Measurements from ENCODE around the gene CELA2A. TPM values are rescaled to one million over a fixed set of nuclear protein-coding genes. Genes with fewer than 3 reads are reported as not detected.
"Not testable (repeated sequence)": the region's sequence is repeated elsewhere in the genome, so short reads cannot be mapped to it uniquely, and the experiment has no call there.

CELA2A gene
- polyA plus RNA-seq, 2 of the 4 experiments (the other 2 are of a cell fraction), result not detected

DNA sequence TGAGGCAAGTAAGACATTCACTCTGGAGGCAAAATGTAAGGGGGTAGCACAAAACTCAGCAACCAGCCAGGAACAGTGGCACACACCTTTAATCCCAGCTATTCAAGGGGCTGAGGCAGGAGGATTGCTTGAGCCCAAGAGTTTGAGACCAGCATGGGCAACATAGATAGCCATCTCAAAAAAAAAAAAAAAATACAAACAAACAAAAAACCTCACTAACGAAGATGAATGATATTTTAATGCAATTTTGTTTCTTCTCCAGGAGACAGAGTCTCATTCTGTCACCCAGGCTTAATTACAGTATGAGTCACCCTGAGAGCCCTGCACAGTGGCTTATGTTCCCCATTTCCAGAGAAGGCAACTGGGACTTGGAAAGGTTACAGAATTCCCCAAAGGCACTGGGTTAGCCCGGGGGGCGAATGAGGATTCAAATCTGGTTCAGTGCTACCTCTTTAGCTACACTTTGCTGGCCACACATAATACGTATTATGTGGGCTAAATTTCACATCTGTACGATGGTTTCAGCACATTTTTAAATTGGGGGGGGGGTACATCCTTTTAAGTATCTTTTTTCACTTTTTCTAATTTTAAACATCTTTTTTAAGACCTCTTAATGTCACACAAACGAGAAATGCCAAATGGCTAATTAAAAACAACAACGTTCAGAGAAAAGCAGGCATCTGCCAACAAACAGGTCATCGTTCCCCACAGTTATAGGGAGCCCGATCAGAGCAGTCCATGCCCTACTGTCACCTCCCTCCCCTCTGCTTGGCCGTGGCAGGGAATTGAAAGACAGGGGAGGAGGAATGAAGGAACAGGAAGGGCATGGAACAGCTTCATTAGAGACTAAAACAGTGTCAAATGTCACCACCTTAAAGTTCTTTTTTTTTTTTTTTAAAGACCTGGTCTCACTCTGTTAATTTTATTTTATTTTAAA is 3.5 kb downstream of the CELA2A start:
- no peak overlapping the region for H3K27ac ChIP-seq
- TF ChIP-seq ZFP36 (IDR thresholded peaks at IDR 0.05; ENCODE audit: borderline replicate concordance, partially characterized antibody) (no peak), FOSL2 (IDR thresholded peaks at IDR 0.05) (no peak), FOSL2 (CRISPR knock-in tag; IDR thresholded peaks at IDR 0.05) (peak; percentile 30; the same call in 1 of the 2 replicates)
- H3K9me3 ChIP-seq, result no peaks in the 10 kb centered on the region
- ChIA-PET CTCF (interaction anchor here (0.6 kb wide), 1 partner anchor 307 kb away, joined by 3 read pairs; no protein-coding TSS in a partner anchor), POLR2A (interaction anchor here (0.6 kb wide), 1 partner anchor 1167 kb away, joined by 3 read pairs; no protein-coding TSS in a partner anchor)
- no peaks in the 10 kb centered on the region for H3K4me1 ChIP-seq
- 53% methylated on average over 10 of the region's 10 CpGs for WGBS (ENCODE audit: missing lambda C conversion rate)
- H3K4me2 ChIP-seq, result no peak overlapping the region
- ATAC-seq, result no peak
- no peak for DNase-seq (ENCODE audit: low read depth in 1 of 2, low spot score in 1 of 2)
- H3K4me3 ChIP-seq, result no peak overlapping the region
- FAIRE-seq, result no peak

DNA sequence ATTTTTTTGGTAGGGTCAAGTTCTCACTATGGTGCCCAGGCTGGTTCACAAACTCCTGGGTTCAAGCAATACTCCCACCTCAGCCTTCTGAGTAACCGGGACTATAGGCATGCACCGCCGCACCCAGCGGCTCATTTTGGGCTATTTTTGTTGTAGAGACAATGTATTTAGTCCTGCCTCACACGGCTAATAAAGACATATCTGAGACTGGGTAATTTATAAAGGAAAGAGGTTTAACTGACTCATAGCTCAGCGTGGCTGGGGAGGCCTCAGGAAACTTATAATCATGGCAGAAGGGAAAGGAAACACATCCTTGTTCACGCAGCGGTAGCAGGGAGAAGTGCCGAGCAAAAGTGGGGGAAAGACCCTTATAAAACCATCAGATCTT is 4.2 kb downstream of the CELA2A start:
- H3K4me2 ChIP-seq, result no peak overlapping the region
- DNase-seq (ENCODE audit: low read depth in 1 of 2, low spot score in 1 of 2), result no peak
- no peaks in the 10 kb centered on the region for H3K4me1 ChIP-seq
- no peak overlapping the region for H3K27ac ChIP-seq
- no peak for ATAC-seq
- no peaks in the 10 kb centered on the region for H3K9me3 ChIP-seq
- WGBS (ENCODE audit: missing lambda C conversion rate), result 80% methylated on average over 9 of the region's 9 CpGs
- TF ChIP-seq EHMT2 (IDR thresholded peaks at IDR 0.05; ENCODE audit: low read depth), result no peak
- no peak for TF ChIP-seq ESRRA (IDR thresholded peaks at IDR 0.05; ENCODE audit: borderline replicate concordance, low read length)
- TF ChIP-seq, protein P1, sequence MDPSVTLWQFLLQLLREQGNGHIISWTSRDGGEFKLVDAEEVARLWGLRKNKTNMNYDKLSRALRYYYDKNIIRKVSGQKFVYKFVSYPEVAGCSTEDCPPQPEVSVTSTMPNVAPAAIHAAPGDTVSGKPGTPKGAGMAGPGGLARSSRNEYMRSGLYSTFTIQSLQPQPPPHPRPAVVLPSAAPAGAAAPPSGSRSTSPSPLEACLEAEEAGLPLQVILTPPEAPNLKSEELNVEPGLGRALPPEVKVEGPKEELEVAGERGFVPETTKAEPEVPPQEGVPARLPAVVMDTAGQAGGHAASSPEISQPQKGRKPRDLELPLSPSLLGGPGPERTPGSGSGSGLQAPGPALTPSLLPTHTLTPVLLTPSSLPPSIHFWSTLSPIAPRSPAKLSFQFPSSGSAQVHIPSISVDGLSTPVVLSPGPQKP (IDR thresholded peaks at IDR 0.05; ENCODE audit: low read depth, low read length), result no peak
- TF ChIP-seq, protein P2, sequence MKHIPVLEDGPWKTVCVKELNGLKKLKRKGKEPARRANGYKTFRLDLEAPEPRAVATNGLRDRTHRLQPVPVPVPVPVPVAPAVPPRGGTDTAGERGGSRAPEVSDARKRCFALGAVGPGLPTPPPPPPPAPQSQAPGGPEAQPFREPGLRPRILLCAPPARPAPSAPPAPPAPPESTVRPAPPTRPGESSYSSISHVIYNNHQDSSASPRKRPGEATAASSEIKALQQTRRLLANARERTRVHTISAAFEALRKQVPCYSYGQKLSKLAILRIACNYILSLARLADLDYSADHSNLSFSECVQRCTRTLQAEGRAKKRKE (CRISPR knock-in tag; IDR thresholded peaks at IDR 0.05; ENCODE audit: low read depth), result no peak
- TF ChIP-seq, protein P3, sequence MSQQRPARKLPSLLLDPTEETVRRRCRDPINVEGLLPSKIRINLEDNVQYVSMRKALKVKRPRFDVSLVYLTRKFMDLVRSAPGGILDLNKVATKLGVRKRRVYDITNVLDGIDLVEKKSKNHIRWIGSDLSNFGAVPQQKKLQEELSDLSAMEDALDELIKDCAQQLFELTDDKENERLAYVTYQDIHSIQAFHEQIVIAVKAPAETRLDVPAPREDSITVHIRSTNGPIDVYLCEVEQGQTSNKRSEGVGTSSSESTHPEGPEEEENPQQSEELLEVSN (IDR thresholded peaks at IDR 0.05; ENCODE audit: borderline replicate concordance, low read depth), result no peak
- TF ChIP-seq, protein P4, sequence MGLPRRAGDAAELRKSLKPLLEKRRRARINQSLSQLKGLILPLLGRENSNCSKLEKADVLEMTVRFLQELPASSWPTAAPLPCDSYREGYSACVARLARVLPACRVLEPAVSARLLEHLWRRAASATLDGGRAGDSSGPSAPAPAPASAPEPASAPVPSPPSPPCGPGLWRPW (IDR thresholded peaks at IDR 0.05), result no peak
- no peak for TF ChIP-seq POLR2A (IDR thresholded peaks at IDR 0.05; ENCODE audit: low read length)
- no peak for TF ChIP-seq JUN (IDR thresholded peaks at IDR 0.05)
- no peak for TF ChIP-seq HDAC2 (IDR thresholded peaks at IDR 0.05)
- TF ChIP-seq PHF8 (IDR thresholded peaks at IDR 0.05; ENCODE audit: borderline replicate concordance, low read depth), result no peak
- TF ChIP-seq TP53 (CRISPR knock-in tag; IDR thresholded peaks at IDR 0.05), result no peak
- no peak for TF ChIP-seq SREBF2 (IDR thresholded peaks at IDR 0.05)
- no peak for TF ChIP-seq JUNB (IDR thresholded peaks at IDR 0.05)
- TF ChIP-seq, protein P5, sequence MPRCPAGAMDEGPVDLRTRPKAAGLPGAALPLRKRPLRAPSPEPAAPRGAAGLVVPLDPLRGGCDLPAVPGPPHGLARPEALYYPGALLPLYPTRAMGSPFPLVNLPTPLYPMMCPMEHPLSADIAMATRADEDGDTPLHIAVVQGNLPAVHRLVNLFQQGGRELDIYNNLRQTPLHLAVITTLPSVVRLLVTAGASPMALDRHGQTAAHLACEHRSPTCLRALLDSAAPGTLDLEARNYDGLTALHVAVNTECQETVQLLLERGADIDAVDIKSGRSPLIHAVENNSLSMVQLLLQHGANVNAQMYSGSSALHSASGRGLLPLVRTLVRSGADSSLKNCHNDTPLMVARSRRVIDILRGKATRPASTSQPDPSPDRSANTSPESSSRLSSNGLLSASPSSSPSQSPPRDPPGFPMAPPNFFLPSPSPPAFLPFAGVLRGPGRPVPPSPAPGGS (IDR thresholded peaks at IDR 0.05), result no peak
- TF ChIP-seq MAFK (IDR thresholded peaks at IDR 0.05; ENCODE audit: partially characterized antibody), result no peak
- CTCF ChIA-PET, result no interaction called here
- no peak overlapping the region for H3K4me3 ChIP-seq
- POLR2A ChIA-PET, result interaction anchor here (0.6 kb wide), 1 partner anchor 1167 kb away, joined by 3 read pairs; no protein-coding TSS in a partner anchor
- no peak for FAIRE-seq

DNA sequence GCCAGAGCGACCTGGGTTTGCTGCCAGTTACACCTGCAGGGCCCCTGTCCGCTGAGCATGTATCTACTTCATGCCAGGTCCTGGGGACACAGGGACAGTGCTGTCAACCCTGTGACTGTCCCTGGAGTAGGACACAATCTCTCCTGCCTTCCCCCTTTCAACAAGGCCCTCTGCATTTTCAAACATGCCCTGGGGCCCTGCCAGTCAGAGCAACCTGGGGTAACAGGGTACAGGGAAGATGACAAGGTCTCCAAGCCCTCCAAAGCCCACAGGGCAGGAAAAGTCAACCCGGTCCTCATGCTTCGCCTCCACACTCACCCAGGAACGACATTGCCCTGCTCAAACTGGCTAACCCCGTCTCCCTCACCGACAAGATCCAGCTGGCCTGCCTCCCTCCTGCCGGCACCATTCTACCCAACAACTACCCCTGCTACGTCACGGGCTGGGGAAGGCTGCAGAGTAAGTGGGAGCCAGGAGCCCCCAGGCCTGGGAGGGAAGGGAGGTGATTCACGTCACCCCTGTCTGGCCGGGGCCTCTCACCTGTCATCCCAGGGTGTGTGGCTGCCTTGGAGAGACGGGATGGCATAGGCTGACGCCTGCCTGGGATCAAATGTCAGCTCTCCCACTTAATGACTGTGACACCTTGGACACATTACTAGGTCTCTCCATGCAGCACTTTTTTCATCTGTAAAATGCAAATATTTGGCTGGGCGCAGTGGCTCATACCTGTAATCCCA is 6.7 kb downstream of the CELA2A start:
- CTCF ChIA-PET, result interaction anchor here (0.7 kb wide), 1 partner anchor 552 kb away, joined by 3 read pairs; no protein-coding TSS in a partner anchor
- FAIRE-seq; DNase-seq (ENCODE audit: low read depth in 1 of 2, low spot score in 1 of 2); ATAC-seq; H3K27ac ChIP-seq; H3K4me2 ChIP-seq; H3K9me3 ChIP-seq; H3K4me3 ChIP-seq; POLR2A ChIA-PET; H3K4me1 ChIP-seq: not testable (repeated sequence)
- WGBS (ENCODE audit: missing lambda C conversion rate), result 84% methylated on average over 7 of the region's 15 CpGs

DNA sequence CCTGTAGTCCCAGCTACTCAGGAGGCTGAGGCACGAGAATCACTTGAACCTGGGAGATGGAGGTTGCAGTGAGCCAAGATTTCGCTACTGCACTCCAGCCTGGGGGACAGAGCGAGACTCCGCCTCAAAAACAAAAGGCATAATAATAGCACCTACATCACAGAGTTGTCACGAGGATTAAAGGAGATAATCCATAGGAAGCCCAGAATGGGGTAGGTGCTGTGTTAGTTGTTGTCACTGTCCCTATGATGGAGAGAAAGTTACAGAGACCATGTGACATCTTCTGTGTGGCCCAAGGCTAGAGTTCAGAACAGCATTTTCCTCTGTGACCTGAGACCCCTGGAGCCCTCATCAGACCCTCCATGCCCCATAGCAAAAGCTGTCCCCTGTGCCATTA is 7.4 kb downstream of the CELA2A start:
- WGBS (ENCODE audit: missing lambda C conversion rate), result 88% methylated on average over 5 of the region's 5 CpGs
- H3K9me3 ChIP-seq; H3K4me3 ChIP-seq; FAIRE-seq; H3K4me1 ChIP-seq; H3K4me2 ChIP-seq; ATAC-seq; POLR2A ChIA-PET; DNase-seq (ENCODE audit: low read depth in 1 of 2, low spot score in 1 of 2); H3K27ac ChIP-seq: not testable (repeated sequence)
- CTCF ChIA-PET, result interaction anchor here (0.7 kb wide), 1 partner anchor 553 kb away, joined by 3 read pairs; no protein-coding TSS in a partner anchor

Data from A549 (cell line).